KOPT-K1 (cell line): Measurements from ENCODE around the gene VWA3B.
"Not testable (repeated sequence)": the region's sequence is repeated elsewhere in the genome, so short reads cannot be mapped to it uniquely, and the experiment has no call there.

ENCODE experiments used
- H3K27ac ChIP-seq: fragments of 200-600 bp; sonication (generic); 2 replicates; pipeline ENCODE4 v1.5.1; 2016; ENCODE audit warnings: antibody characterized with exemption, mild to moderate bottlenecking, low read depth, low read length; ENCODE audit not compliant: poor library complexity, severe bottlenecking
- H3K36me3 ChIP-seq: fragments of 200-600 bp; sonication (generic); 2 replicates; pipeline ENCODE4 v1.5.1; 2017; ENCODE audit warnings: antibody characterized with exemption, mild to moderate bottlenecking, low read length, moderate library complexity; ENCODE audit not compliant: insufficient read depth
- H3K9me3 ChIP-seq: fragments of 200-600 bp; sonication (generic); 2 replicates; pipeline ENCODE4 v1.5.1; 2017; ENCODE audit warnings: antibody characterized with exemption, low read length, mild to moderate bottlenecking; ENCODE audit not compliant: insufficient read depth, poor library complexity, severe bottlenecking

VWA3B gene

DNA sequence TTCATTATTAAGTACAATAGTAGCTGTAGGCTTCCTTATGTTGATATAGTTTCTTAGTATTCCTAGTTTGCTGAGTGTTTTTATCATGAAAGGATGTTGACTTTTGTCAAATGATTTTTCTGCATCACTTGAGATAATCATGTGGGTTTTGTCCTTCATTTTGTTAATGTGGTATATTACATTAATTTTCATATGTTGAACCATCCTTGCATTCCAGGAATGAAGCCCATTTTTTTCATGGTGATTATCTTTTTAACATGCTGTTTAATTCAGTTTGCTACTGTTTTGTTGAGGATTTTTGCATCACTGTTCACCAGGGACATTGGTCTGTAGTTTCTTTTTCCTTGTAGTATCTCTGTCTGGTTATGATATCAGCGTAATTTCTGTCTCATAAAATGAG, 176.4 kb downstream of the VWA3B start:
- H3K9me3 ChIP-seq, result peaks cover 36% of the 10 kb centered on the region
- H3K36me3 ChIP-seq, result no peaks in the 10 kb centered on the region
- H3K27ac ChIP-seq, result no peak overlapping the region

- not testable (repeated sequence) for H3K27ac ChIP-seq, H3K36me3 ChIP-seq
- H3K9me3 ChIP-seq, result peaks cover 16% of the 10 kb centered on the region
Observed at GRCh38 chr2:98268225-98268624, 181.3 kb downstream of the VWA3B start.

DNA sequence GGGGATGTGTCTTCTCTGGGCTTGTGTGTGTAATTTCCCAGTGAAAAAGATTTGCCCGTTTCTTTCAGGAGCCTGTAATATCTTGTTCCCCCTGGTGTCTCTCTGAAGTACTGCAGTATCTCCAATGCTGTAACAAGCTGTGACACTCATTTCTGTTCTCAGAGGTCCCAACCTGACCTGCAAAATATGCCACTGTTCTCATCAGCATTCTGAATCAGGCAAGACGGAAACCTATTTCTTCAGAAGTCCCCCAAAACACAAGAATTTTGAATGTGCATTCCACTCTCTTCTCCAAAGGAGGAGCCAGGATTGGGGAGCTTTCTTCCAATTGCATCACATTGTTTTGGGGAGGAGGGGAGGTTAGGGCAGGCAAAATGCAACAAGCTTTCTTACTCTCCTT, 182.3 kb downstream of the VWA3B start:
- Histone ChIP-seq H3K36me3 (no peaks in the 10 kb centered on the region), H3K9me3 (peaks cover 6% of the 10 kb centered on the region), H3K27ac (no peak overlapping the region)

GRCh38 chr2:98269830-98270229, 182.9 kb downstream of the VWA3B start:
- Histone ChIP-seq H3K27ac (no peak overlapping the region), H3K36me3 (no peaks in the 10 kb centered on the region), H3K9me3 (no peaks in the 10 kb centered on the region)

GRCh38 chr2:98277162-98277859, 190.3 kb downstream of the VWA3B start:
- no peaks in the 10 kb centered on the region for H3K9me3 ChIP-seq

DNA sequence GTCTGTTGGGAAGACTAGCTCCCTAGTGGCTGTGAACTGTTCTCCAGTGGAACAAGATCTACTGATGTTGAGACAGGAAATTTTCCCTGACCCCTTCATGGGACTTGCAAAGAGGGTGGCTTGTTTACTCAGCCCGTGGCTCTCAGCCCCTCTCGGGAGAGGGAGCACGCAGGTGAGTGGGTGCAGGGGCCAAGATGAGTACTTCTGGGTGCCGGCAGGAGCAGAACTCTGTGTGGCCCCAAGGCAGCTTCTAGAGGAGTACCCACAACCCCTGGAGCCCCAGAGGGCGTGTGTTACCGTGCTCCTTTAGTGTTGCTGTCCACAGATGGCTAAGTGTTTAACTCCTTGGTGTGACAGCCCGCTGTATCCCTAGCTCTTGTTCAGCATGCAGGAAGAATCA, 191.1 kb downstream of the VWA3B start:
- no peaks in the 10 kb centered on the region for H3K9me3 ChIP-seq
- H3K36me3 ChIP-seq, result no peaks in the 10 kb centered on the region
- H3K27ac ChIP-seq, result no peak overlapping the region

More at GRCh38 chr2:98277162-98277859, 190.3 kb downstream of the VWA3B start:
- Histone ChIP-seq H3K36me3 (no peaks in the 10 kb centered on the region), H3K27ac (no peak overlapping the region)

- Histone ChIP-seq H3K36me3 (no peaks in the 10 kb centered on the region), H3K9me3 (peaks cover 2% of the 10 kb centered on the region), H3K27ac (no peak overlapping the region)
Observed at GRCh38 chr2:98280376-98281102, 193.6 kb downstream of the VWA3B start.

GRCh38 chr2:98281607-98282006, 194.6 kb downstream of the VWA3B start:
- peaks cover 3% of the 10 kb centered on the region for H3K9me3 ChIP-seq
- H3K36me3 ChIP-seq, result no peaks in the 10 kb centered on the region
- no peak overlapping the region for H3K27ac ChIP-seq

- Histone ChIP-seq H3K9me3 (peaks cover 3% of the 10 kb centered on the region), H3K27ac (no peak overlapping the region), H3K36me3 (no peaks in the 10 kb centered on the region)
Observed at GRCh38 chr2:98282109-98282508, 195.1 kb downstream of the VWA3B start.

- Histone ChIP-seq H3K27ac (no peak overlapping the region), H3K36me3 (no peaks in the 10 kb centered on the region), H3K9me3 (peaks cover 27% of the 10 kb centered on the region)
Observed at GRCh38 chr2:98293030-98293429, 206.1 kb downstream of the VWA3B start.

- H3K36me3 ChIP-seq, result no peaks in the 10 kb centered on the region
- peaks cover 22% of the 10 kb centered on the region for H3K9me3 ChIP-seq
- no peak overlapping the region for H3K27ac ChIP-seq
Observed at GRCh38 chr2:98293931-98294687, 207.1 kb downstream of the VWA3B start.

DNA sequence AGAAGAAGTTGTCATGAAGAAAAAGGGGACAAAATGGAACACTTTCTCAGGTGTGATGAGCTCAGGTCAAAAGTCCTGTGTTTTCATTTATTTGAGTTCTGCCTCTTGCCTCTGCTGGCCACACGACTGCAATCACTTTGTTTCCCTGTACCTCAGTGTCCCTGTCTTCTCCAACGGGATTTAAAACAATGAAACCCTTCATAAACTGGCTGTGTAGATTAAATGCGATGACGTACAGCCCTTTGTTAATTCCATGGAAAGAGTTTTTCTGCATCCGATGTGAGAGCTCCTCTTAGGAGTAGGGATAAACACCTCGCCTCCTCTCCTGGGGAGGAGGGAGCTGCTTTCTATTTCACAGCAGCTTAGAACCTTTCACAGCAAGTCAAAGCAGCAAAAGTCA, 207.7 kb downstream of the VWA3B start:
- H3K36me3 ChIP-seq, result no peaks in the 10 kb centered on the region

DNA sequence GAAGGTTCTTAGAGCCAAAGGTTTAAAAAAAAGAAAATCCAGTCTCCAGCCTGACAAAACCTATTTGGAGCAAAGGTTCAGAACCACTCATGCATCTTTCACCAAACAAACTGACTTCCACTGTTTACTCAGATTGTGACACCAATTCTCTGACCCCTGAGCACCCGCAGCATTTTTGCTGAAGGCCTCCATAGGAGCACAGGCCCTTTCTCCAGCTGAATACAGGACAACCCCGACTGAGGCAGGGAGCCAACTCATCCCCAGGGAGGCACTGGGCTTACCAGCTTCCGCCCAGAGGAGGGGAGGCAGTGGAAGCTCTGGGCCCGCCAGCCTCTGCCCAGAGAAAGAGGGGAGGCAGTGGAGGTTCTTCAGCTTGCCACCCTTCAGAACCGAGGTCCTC, 208.3 kb downstream of the VWA3B start:
- H3K27ac ChIP-seq, result no peak overlapping the region
- no peaks in the 10 kb centered on the region for H3K36me3 ChIP-seq
- H3K9me3 ChIP-seq, result peaks cover 10% of the 10 kb centered on the region

More for the DNA sequence above, 207.7 kb downstream of the VWA3B start:
- Histone ChIP-seq H3K27ac (no peak overlapping the region), H3K9me3 (peaks cover 16% of the 10 kb centered on the region)

GRCh38 chr2:98295721-98296414, 208.9 kb downstream of the VWA3B start:
- Histone ChIP-seq H3K36me3 (no peaks in the 10 kb centered on the region), H3K9me3 (peaks cover 4% of the 10 kb centered on the region), H3K27ac (no peak overlapping the region)

- Histone ChIP-seq H3K9me3 (no peaks in the 10 kb centered on the region), H3K27ac (no peak overlapping the region)
Observed at GRCh38 chr2:98296440-98296839, 209.5 kb downstream of the VWA3B start.

More at GRCh38 chr2:98296440-98296839, 209.5 kb downstream of the VWA3B start:
- H3K36me3 ChIP-seq, result no peaks in the 10 kb centered on the region
